Endothelial cell of umbilical vein (primary cell): ENCODE results near the gene DHX15. TPM values are rescaled to one million over a fixed set of nuclear protein-coding genes. Genes with fewer than 3 reads are reported as not detected.

Source experiments
- BruUV-seq: library from RNA; stranded (reverse); fragments of 400-500 nt; replicated peaks from 2 replicates; lab custom pipeline; 2021; lab: Mats Ljungman, UMichigan
- CTCF ChIA-PET: fragments of 300-600, 350-600 bp; sonication (Branson Sonifier 250); formaldehyde crosslinking; loops from one replicate; lab custom pipeline; 2021; ENCODE audit warnings: antibody characterized with exemption, inconsistent platforms; lab: Charles Lee
- POLR2A ChIA-PET: fragments of 300-600, 350-600 bp; sonication (Branson Sonifier 250); formaldehyde crosslinking; loops from one replicate; lab custom pipeline; 2021; ENCODE audit warnings: antibody characterized with exemption, inconsistent platforms; lab: Charles Lee
- DNase-seq: peaks from one replicate; pipeline ENCODE4 v3.0.0-alpha.2; 2011; ENCODE audit warnings: low read depth, low spot score
- FAIRE-seq: peaks from 2 replicates; lab custom pipeline; 2011; peaks lifted over from hg19 to GRCh38; lab: Jason Lieb, UNC
- H2AFZ ChIP-seq: 2 replicates; pipeline ENCODE4 v1.6.0; 2012; ENCODE audit warnings: low read depth, low read length, control low read depth, inconsistent platforms
- H3K27ac ChIP-seq: 2 replicates; pipeline ENCODE4 v1.5.1; 2011; ENCODE audit warnings: low read depth, mild to moderate bottlenecking, control low read depth, low read length, moderate library complexity; ENCODE audit not compliant: insufficient read depth
- H3K27me3 ChIP-seq, 2 experiments: 2 replicates each; pipeline versions ENCODE4 v1.6.0 to v1.6.1; 2011; ENCODE audit warnings: low read length in 2 of 2, mixed read lengths in 1 of 2; ENCODE audit not compliant: control insufficient read depth in 2 of 2, insufficient read depth in 2 of 2
- H3K36me3 ChIP-seq, 2 experiments: 2 replicates in 1 of 2; 3 replicates in 1 of 2; pipeline ENCODE4 v1.5.1; 2011; ENCODE audit warnings: low read length in 2 of 2, mild to moderate bottlenecking in 1 of 2, moderate library complexity in 1 of 2; ENCODE audit not compliant: control insufficient read depth in 2 of 2, insufficient read depth in 2 of 2; ENCODE audit errors: extremely low read depth in 1 of 2
- H3K4me1 ChIP-seq: 3 replicates; pipeline ENCODE4 v1.5.1; 2011; ENCODE audit warnings: mild to moderate bottlenecking, low read length; ENCODE audit not compliant: control insufficient read depth, insufficient read depth; ENCODE audit errors: extremely low read depth
- H3K4me2 ChIP-seq: 2 replicates; pipeline ENCODE4 v1.6.1; 2011; ENCODE audit warnings: low read length, control low read depth, mixed read lengths; ENCODE audit not compliant: insufficient read depth
- H3K4me3 ChIP-seq, 3 experiments: fragments of 200-600 bp in 1 of 3; sonication (generic), shearing (Covaris generic) in 1 of 3; replicated peaks in 1 of 3; 2 replicates each; pipeline ENCODE4 v1.5.1; 2011 to 2016; ENCODE audit warnings: control low read depth in 3 of 3, low read length in 3 of 3, mild to moderate bottlenecking in 2 of 3, inconsistent platforms in 1 of 3, low read depth in 1 of 3, moderate library complexity in 1 of 3; ENCODE audit not compliant: insufficient read depth in 1 of 3
- H3K79me2 ChIP-seq: 2 replicates; pipeline ENCODE4 v1.6.0; 2012; ENCODE audit warnings: low read length, inconsistent platforms; ENCODE audit not compliant: control insufficient read depth, insufficient read depth
- H3K9ac ChIP-seq: replicated peaks from 2 replicates; pipeline ENCODE3; 2011; ENCODE audit warnings: low read length, control low read depth; ENCODE audit not compliant: insufficient read depth; ENCODE audit errors: extremely low read depth
- H3K9me1 ChIP-seq: replicated peaks from 3 replicates; pipeline ENCODE4 v1.6.0; 2011; ENCODE audit warnings: mild to moderate bottlenecking, low read length; ENCODE audit not compliant: control insufficient read depth, insufficient read depth; ENCODE audit errors: extremely low read depth
- H3K9me3 ChIP-seq: replicated peaks from 2 replicates; pipeline ENCODE4 v1.5.1; 2012; ENCODE audit warnings: low read length, inconsistent platforms; ENCODE audit not compliant: control insufficient read depth, insufficient read depth
- H4K20me1 ChIP-seq: replicated peaks from 2 replicates; pipeline ENCODE3; 2011; ENCODE audit warnings: mild to moderate bottlenecking, low read length; ENCODE audit not compliant: control insufficient read depth, insufficient read depth; ENCODE audit errors: extremely low read depth
- EZH2 ChIP-seq: IDR thresholded peaks from 2 replicates; pipeline ENCODE4 v1.6.1; 2012; ENCODE audit warnings: borderline replicate concordance, low read depth, mild to moderate bottlenecking, moderate library complexity, low read length, inconsistent platforms; ENCODE audit not compliant: severe bottlenecking
- FOS ChIP-seq: IDR thresholded peaks from 2 replicates; pipeline ENCODE4 v1.6.1; 2011; ENCODE audit warnings: mild to moderate bottlenecking, low read length, moderate library complexity, borderline replicate concordance; ENCODE audit not compliant: insufficient read depth
- GATA2 ChIP-seq: IDR thresholded peaks from 2 replicates; pipeline ENCODE4 v1.7.0; 2011; ENCODE audit warnings: low read depth, mild to moderate bottlenecking, moderate library complexity, mixed read lengths, low read length; ENCODE audit not compliant: insufficient read length, insufficient read depth
- JUN ChIP-seq: IDR thresholded peaks from 2 replicates; pipeline ENCODE4 v1.6.1; 2011; ENCODE audit warnings: borderline replicate concordance, low read depth; ENCODE audit not compliant: insufficient read length, insufficient read depth
- MYC ChIP-seq: IDR thresholded peaks from one replicate; pipeline ENCODE4 v1.6.1; 2011; ENCODE audit warnings: mild to moderate bottlenecking, low read depth, low read length
- POLR2A ChIP-seq: IDR thresholded peaks from 2 replicates; pipeline ENCODE4 v1.6.1; 2012; ENCODE audit warnings: low read depth, mild to moderate bottlenecking, control low read depth, low read length
- POLR2AphosphoS5 ChIP-seq: IDR thresholded peaks from 2 replicates; pipeline ENCODE4 v1.6.1; 2012; ENCODE audit warnings: low read depth, mild to moderate bottlenecking, control low read depth, low read length, moderate library complexity; ENCODE audit not compliant: insufficient read depth
- dilution Hi-C: fragments of 300-500 bp; cut with MboI; formaldehyde crosslinking; loops from one replicate; pipeline ENCODE4 v1.15.0; 2019; ENCODE audit warnings: low sequenced_read_pairs; ENCODE audit not compliant: extremely low pct_ligation_motif_present
- intact Hi-C: fragments of 100-400 bp; cut with micrococcal nuclease; formaldehyde crosslinking; loops from one replicate; pipeline ENCODE4 v1.10.0; 2022
- polyA plus RNA-seq, 4 experiments: library from polyadenylated mRNA; depleted of rRNA in 3 of 4; stranded (reverse) in 3 of 4; unstranded in 1 of 4; fragments of >200 nt; gene quantifications; 2 replicates each; pipeline versions ENCODE4 v1.2.1 to v1.2.3, GENCODE V29; 2011 to 2012; ENCODE audit warnings: missing spikeins in 1 of 4
- total RNA-seq: library from RNA; stranded (reverse); gene quantifications from 2 replicates; pipeline ENCODE4 v1.2.3, GENCODE V29; 2021
- TF ChIP-seq, protein P1 (sequence below): IDR thresholded peaks from 2 replicates; pipeline ENCODE4 v1.6.1; 2011; ENCODE audit not compliant: insufficient read depth, insufficient read length
- TF ChIP-seq, protein P2 (sequence below), 2 donors: IDR thresholded peaks; 1 replicate in 1 of 2; 2 replicates in 1 of 2; pipeline ENCODE4 v1.5.1; 2011; ENCODE audit warnings: low read length in 2 of 2, mild to moderate bottlenecking in 2 of 2, moderate library complexity in 2 of 2, control low read depth in 1 of 2, inconsistent platforms in 1 of 2, low read depth in 1 of 2; ENCODE audit not compliant: insufficient read depth in 1 of 2; ENCODE audit errors: extremely low read depth in 1 of 2

DHX15 gene
- total and polyA plus RNA-seq, 2 donors (not counting 3 experiments of a cell fraction or from before 2014, with no cell fraction given) = 72.3 to 152 TPM

DNA sequence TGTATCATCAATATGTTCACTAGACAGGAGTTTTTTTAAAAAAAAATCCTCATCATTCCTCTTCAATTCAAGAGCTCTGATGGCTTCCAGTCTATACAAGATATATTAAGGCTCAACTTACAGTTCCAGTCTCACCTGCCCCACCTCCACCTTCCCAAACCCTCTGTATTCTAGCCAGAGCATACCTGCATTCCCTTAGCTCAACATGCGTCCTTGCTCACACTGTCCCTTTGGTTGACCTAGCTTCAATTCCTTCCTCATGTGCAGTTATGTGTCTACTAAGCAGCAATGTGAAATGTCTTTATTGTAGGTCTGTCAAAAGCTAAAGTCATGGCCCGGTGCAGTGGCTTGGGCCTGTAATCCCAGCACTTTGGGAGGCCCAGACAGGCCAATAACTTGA lies 10.8 kb downstream of the DHX15 start:
- TF ChIP-seq JUN (no peak), POLR2AphosphoS5 (no peak), EZH2 (no peak), MYC (no peak), GATA2 (no peak), FOS (no peak), POLR2A (no peak)
- TF ChIP-seq, protein P1, sequence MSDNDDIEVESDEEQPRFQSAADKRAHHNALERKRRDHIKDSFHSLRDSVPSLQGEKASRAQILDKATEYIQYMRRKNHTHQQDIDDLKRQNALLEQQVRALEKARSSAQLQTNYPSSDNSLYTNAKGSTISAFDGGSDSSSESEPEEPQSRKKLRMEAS = no peak
- TF ChIP-seq, protein P2, sequence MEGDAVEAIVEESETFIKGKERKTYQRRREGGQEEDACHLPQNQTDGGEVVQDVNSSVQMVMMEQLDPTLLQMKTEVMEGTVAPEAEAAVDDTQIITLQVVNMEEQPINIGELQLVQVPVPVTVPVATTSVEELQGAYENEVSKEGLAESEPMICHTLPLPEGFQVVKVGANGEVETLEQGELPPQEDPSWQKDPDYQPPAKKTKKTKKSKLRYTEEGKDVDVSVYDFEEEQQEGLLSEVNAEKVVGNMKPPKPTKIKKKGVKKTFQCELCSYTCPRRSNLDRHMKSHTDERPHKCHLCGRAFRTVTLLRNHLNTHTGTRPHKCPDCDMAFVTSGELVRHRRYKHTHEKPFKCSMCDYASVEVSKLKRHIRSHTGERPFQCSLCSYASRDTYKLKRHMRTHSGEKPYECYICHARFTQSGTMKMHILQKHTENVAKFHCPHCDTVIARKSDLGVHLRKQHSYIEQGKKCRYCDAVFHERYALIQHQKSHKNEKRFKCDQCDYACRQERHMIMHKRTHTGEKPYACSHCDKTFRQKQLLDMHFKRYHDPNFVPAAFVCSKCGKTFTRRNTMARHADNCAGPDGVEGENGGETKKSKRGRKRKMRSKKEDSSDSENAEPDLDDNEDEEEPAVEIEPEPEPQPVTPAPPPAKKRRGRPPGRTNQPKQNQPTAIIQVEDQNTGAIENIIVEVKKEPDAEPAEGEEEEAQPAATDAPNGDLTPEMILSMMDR (IDR thresholded peaks at IDR 0.05; ENCODE audit: extremely low read depth in 1 of 2, insufficient read depth in 1 of 2, low read depth in 1 of 2, low read length in 2 of 2) = no peak
- no peak for DNase-seq
- H3K4me1 ChIP-seq = no peaks in the 10 kb centered on the region
- intact Hi-C loops (no loop called here), dilution Hi-C loops (no loop called here)
- no TSS peak for BruUV-seq
- H2AFZ ChIP-seq = no peak overlapping the region
- ChIA-PET CTCF (interaction anchor here (0.7 to 3.1 kb wide), 6 partner anchors 9 to 114 kb away, joined by 3 to 17 read pairs (median 3); partner anchors contain the start of gene DHX15), POLR2A (no interaction called here)
- H3K9me1 ChIP-seq = no peaks in the 10 kb centered on the region
- no peak for FAIRE-seq
- no peaks in the 10 kb centered on the region for H3K27me3 ChIP-seq
- peaks cover 6 to 21% of the 10 kb centered on the region in 2 experiments for H3K36me3 ChIP-seq
- H3K9me3 ChIP-seq = no peaks in the 10 kb centered on the region
- H3K4me3 ChIP-seq = no peak overlapping the region
- H3K4me2 ChIP-seq = no peak overlapping the region
- H3K9ac ChIP-seq = no peak overlapping the region
- no peak overlapping the region for H3K27ac ChIP-seq
- peaks cover 100% of the 10 kb centered on the region for H3K79me2 ChIP-seq
- H4K20me1 ChIP-seq = peaks cover 23% of the 10 kb centered on the region
